Ascending aorta (tissue), 2 donors: Measurements from ENCODE around the gene PXYLP1. TPM values are rescaled to one million over a fixed set of nuclear protein-coding genes. Genes with fewer than 3 reads are reported as not detected.

Experiments used
- DNase-seq, 2 donors: peaks; one replicate each; pipeline ENCODE4 v3.0.0-alpha.2; 2019; ENCODE audit warnings: low spot score in 2 of 2
- H3K27ac ChIP-seq, 2 donors: fragments of 200-600 bp; sonication (generic); one replicate each; pipeline ENCODE4 v1.5.1; 2016 to 2017; ENCODE audit warnings: mild to moderate bottlenecking in 1 of 2
- H3K27me3 ChIP-seq: fragments of 200-600 bp; sonication (generic); one replicate; pipeline ENCODE4 v1.5.1; 2017
- H3K36me3 ChIP-seq, 2 donors: fragments of 200-600 bp; sonication (generic); one replicate each; pipeline ENCODE4 v1.5.1; 2016
- H3K4me1 ChIP-seq, 2 donors: fragments of 200-600 bp; sonication (generic); one replicate each; pipeline ENCODE4 v1.5.1; 2016 to 2017; ENCODE audit warnings: mild to moderate bottlenecking in 1 of 2
- H3K4me3 ChIP-seq, 2 donors: fragments of 200-600 bp; sonication (generic); one replicate each; pipeline ENCODE4 v1.5.1; 2016 to 2017; ENCODE audit warnings: mild to moderate bottlenecking in 1 of 2
- H3K9me3 ChIP-seq, 2 donors: fragments of 200-600 bp; sonication (generic); one replicate each; pipeline ENCODE4 v1.5.1; 2016
- CTCF ChIP-seq, 3 experiments: fragments of 200-600 bp in 2 of 3; fragments of 450-650 bp in 1 of 3; sonication (generic) in 2 of 3; IDR thresholded peaks; one replicate each; pipeline ENCODE4 v1.5.1; 2016 to 2019; ENCODE audit warnings: antibody characterized with exemption in 3 of 3, mild to moderate bottlenecking in 1 of 3, moderate library complexity in 1 of 3
- intact Hi-C: fragments of 100-400 bp; cut with DNase I; formaldehyde crosslinking; loops from one replicate; pipeline ENCODE4 v1.15.1; 2023
- total RNA-seq: library from RNA; depleted of rRNA; stranded (reverse); fragments of >200 nt; gene quantifications from one replicate; pipeline ENCODE4 v1.1.0, GENCODE V29; 2016

The PXYLP1 gene
- total RNA-seq, 1 donor from 2014 or later: 14.2 TPM

GRCh38 chr3:141337991-141338390, 106.4 kb downstream of the PXYLP1 start:
- no peaks in the 10 kb centered on the region for H3K9me3 ChIP-seq

GRCh38 chr3:141338881-141339280, 107.3 kb downstream of the PXYLP1 start:
- no peaks in the 10 kb centered on the region for H3K9me3 ChIP-seq
- no peak overlapping the region for H3K4me3 ChIP-seq
- no peak for DNase-seq
- no peaks in the 10 kb centered on the region for H3K27me3 ChIP-seq
- H3K27ac ChIP-seq: no peak overlapping the region
- TF ChIP-seq CTCF (IDR thresholded peaks at IDR 0.05): no peak
- intact Hi-C loops: no loop called here
- H3K4me1 ChIP-seq: no peaks in the 10 kb centered on the region
- no peaks in the 10 kb centered on the region for H3K36me3 ChIP-seq

More at GRCh38 chr3:141337991-141338390, 106.4 kb downstream of the PXYLP1 start:
- no peaks in the 10 kb centered on the region for H3K27me3 ChIP-seq
- no peak overlapping the region for H3K27ac ChIP-seq
- no peak for TF ChIP-seq CTCF (IDR thresholded peaks at IDR 0.05)
- DNase-seq: no peak
- H3K4me3 ChIP-seq: no peak overlapping the region
- intact Hi-C loops: no loop called here
- H3K36me3 ChIP-seq: no peaks in the 10 kb centered on the region
- H3K4me1 ChIP-seq: no peaks in the 10 kb centered on the region

GRCh38 chr3:141341536-141341935, 109.9 kb downstream of the PXYLP1 start:
- intact Hi-C loops: no loop called here
- no peaks in the 10 kb centered on the region for H3K9me3 ChIP-seq
- no peaks in the 10 kb centered on the region for H3K4me1 ChIP-seq
- no peaks in the 10 kb centered on the region for H3K36me3 ChIP-seq
- TF ChIP-seq CTCF (IDR thresholded peaks at IDR 0.05): no peak
- no peak overlapping the region for H3K27ac ChIP-seq
- H3K27me3 ChIP-seq: no peaks in the 10 kb centered on the region
- DNase-seq: no peak
- H3K4me3 ChIP-seq: no peak overlapping the region

- Histone ChIP-seq H3K4me1 (no peaks in the 10 kb centered on the region), H3K36me3 (no peaks in the 10 kb centered on the region), H3K27ac (no peak overlapping the region), H3K4me3 (no peak overlapping the region), H3K9me3 (no peaks in the 10 kb centered on the region), H3K27me3 (no peaks in the 10 kb centered on the region)
- intact Hi-C loops: no loop called here
- TF ChIP-seq CTCF (IDR thresholded peaks at IDR 0.05): no peak
- DNase-seq: no peak
Measured at GRCh38 chr3:141342386-141342785, 110.8 kb downstream of the PXYLP1 start.

GRCh38 chr3:141343077-141343476, 111.5 kb downstream of the PXYLP1 start:
- no peak overlapping the region for H3K4me3 ChIP-seq
- no peak for DNase-seq
- intact Hi-C loops: no loop called here
- no peaks in the 10 kb centered on the region for H3K4me1 ChIP-seq
- no peaks in the 10 kb centered on the region for H3K36me3 ChIP-seq
- no peaks in the 10 kb centered on the region for H3K27me3 ChIP-seq
- H3K9me3 ChIP-seq: no peaks in the 10 kb centered on the region
- H3K27ac ChIP-seq: no peak overlapping the region
- TF ChIP-seq CTCF (IDR thresholded peaks at IDR 0.05): no peak

- DNase-seq: no peak
- no peak for TF ChIP-seq CTCF (IDR thresholded peaks at IDR 0.05)
- no peaks in the 10 kb centered on the region for H3K27me3 ChIP-seq
- H3K4me3 ChIP-seq: no peak overlapping the region
- no peaks in the 10 kb centered on the region for H3K4me1 ChIP-seq
- intact Hi-C loops: no loop called here
- H3K9me3 ChIP-seq: no peaks in the 10 kb centered on the region
- H3K36me3 ChIP-seq: no peaks in the 10 kb centered on the region
- H3K27ac ChIP-seq: no peak overlapping the region
Measured at GRCh38 chr3:141343865-141344271, 112.2 kb downstream of the PXYLP1 start.
